Measurements from ENCODE around the gene HOXC4.
"Not testable (repeated sequence)": the region's sequence is repeated elsewhere in the genome, so short reads cannot be mapped to it uniquely, and the experiment has no call there.

The HOXC4 gene

GRCh38 chr12:54040148-54040494 is 13.5 kb upstream of the HOXC4 start:
- no peak for DNase-seq (ENCODE audit: low read depth in 3 of 3)

GRCh38 chr12:54040648-54041047 is 13.0 kb upstream of the HOXC4 start:
- no peak for DNase-seq (ENCODE audit: low read depth in 3 of 3)

- no peak for DNase-seq (ENCODE audit: low read depth in 3 of 3)
Measured at GRCh38 chr12:54041097-54041690, 12.4 kb upstream of the HOXC4 start.

- not testable (repeated sequence) for DNase-seq (ENCODE audit: low read depth in 3 of 3)
Measured at GRCh38 chr12:54042033-54042432, 11.6 kb upstream of the HOXC4 start.

- DNase-seq (ENCODE audit: low read depth in 3 of 3): no peak
Measured at GRCh38 chr12:54042970-54043853, 10.4 kb upstream of the HOXC4 start.

- no peak for DNase-seq (ENCODE audit: low read depth in 3 of 3)
Measured at GRCh38 chr12:54044425-54045103, 9.1 kb upstream of the HOXC4 start.

GRCh38 chr12:54045401-54045800 is 8.2 kb upstream of the HOXC4 start:
- DNase-seq (ENCODE audit: low read depth in 3 of 3): no peak

- no peak for DNase-seq (ENCODE audit: low read depth in 3 of 3)
Measured at GRCh38 chr12:54045868-54046521, 7.6 kb upstream of the HOXC4 start.

- no peak for DNase-seq (ENCODE audit: low read depth in 3 of 3)
Measured at GRCh38 chr12:54046809-54047159, 6.9 kb upstream of the HOXC4 start.

GRCh38 chr12:54047160-54047963 is 6.3 kb upstream of the HOXC4 start:
- DNase-seq (ENCODE audit: low read depth in 3 of 3): no peak

- no peak for DNase-seq (ENCODE audit: low read depth in 3 of 3)
Measured at GRCh38 chr12:54047964-54048303, 5.7 kb upstream of the HOXC4 start.

GRCh38 chr12:54048406-54049093 is 5.1 kb upstream of the HOXC4 start:
- DNase-seq (ENCODE audit: low read depth in 3 of 3): no peak

GRCh38 chr12:54049108-54049507 is 4.5 kb upstream of the HOXC4 start:
- no peak for DNase-seq (ENCODE audit: low read depth in 3 of 3)

GRCh38 chr12:54050482-54050810 is 3.2 kb upstream of the HOXC4 start:
- no peak for DNase-seq (ENCODE audit: low read depth in 3 of 3)

- no peak for DNase-seq (ENCODE audit: low read depth in 3 of 3)
Measured at GRCh38 chr12:54051026-54051842, 2.4 kb upstream of the HOXC4 start.

GRCh38 chr12:54051874-54052437 is 1.7 kb upstream of the HOXC4 start:
- DNase-seq (ENCODE audit: low read depth in 3 of 3): no peak

- DNase-seq (ENCODE audit: low read depth in 3 of 3): no peak
Measured at GRCh38 chr12:54052438-54053002, 1.1 kb upstream of the HOXC4 start.

- no peak for DNase-seq (ENCODE audit: low read depth in 3 of 3)
Measured at GRCh38 chr12:54053003-54053750, 458 bp upstream of the HOXC4 start.

- DNase-seq (ENCODE audit: low read depth in 3 of 3): no peak
Measured at GRCh38 chr12:54054742-54055194, 1.1 kb downstream of the HOXC4 start.
